ENCODE data around the gene KATNB1. TPM values are rescaled to one million over a fixed set of nuclear protein-coding genes. Genes with fewer than 3 reads are reported as not detected.

KATNB1 gene
- total RNA-seq, 2 experiments from 2014 or later, result 37.4 to 43.5 TPM

DNA sequence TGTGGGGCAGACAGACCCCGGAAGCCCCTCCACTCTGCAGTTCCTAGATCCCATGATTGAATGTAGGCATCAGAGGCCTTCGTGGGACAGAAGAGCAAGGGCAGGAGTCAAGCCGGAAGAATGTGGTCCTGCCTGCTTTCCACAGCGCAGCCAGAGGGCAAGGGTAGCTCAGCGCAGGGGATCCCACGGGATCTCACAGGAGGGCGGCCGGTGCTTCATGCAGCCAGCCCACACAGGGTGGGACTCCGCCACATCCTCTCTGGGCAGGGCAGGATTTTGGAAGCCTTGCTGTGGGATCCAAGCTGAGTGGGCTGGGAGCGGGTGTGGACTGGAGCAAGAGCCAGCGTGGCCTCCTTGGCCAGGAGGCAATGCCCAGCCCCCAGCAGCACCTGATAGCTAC lies 13.0 kb downstream of the KATNB1 start:
- CTCF ChIA-PET (ENCODE audit: unreplicated experiment), result no interaction called here
- intact Hi-C loops (cut with micrococcal nuclease; ENCODE audit: unreplicated experiment), result no loop called here
- no peaks in the 10 kb centered on the region for H3K9me3 ChIP-seq (ENCODE audit: low read length)
- H3K27ac ChIP-seq (ENCODE audit: low read depth, low read length, poor library complexity, severe bottlenecking), result no peak overlapping the region
- no peaks in the 10 kb centered on the region for H4K20me1 ChIP-seq (ENCODE audit: insufficient read depth, low read length)
- POLR2A ChIA-PET, result interaction anchor here (0.5 kb wide), 1 partner anchor 173 kb away, joined by 6 read pairs; no protein-coding TSS in a partner anchor
- H3K36me3 ChIP-seq (ENCODE audit: insufficient read depth, low read length), result no peaks in the 10 kb centered on the region
- TF ChIP-seq EZH2phosphoT487 (IDR thresholded peaks at IDR 0.05; ENCODE audit: borderline replicate concordance, low read depth, low read length), result no peak
- TF ChIP-seq, protein P1, sequence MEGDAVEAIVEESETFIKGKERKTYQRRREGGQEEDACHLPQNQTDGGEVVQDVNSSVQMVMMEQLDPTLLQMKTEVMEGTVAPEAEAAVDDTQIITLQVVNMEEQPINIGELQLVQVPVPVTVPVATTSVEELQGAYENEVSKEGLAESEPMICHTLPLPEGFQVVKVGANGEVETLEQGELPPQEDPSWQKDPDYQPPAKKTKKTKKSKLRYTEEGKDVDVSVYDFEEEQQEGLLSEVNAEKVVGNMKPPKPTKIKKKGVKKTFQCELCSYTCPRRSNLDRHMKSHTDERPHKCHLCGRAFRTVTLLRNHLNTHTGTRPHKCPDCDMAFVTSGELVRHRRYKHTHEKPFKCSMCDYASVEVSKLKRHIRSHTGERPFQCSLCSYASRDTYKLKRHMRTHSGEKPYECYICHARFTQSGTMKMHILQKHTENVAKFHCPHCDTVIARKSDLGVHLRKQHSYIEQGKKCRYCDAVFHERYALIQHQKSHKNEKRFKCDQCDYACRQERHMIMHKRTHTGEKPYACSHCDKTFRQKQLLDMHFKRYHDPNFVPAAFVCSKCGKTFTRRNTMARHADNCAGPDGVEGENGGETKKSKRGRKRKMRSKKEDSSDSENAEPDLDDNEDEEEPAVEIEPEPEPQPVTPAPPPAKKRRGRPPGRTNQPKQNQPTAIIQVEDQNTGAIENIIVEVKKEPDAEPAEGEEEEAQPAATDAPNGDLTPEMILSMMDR (conservative IDR thresholded peaks at IDR 0.05; ENCODE audit: low read length), result no peak
- DNase-seq (ENCODE audit: low spot score), result no peak
- H3K9me2 ChIP-seq (ENCODE audit: insufficient read depth, low read length), result no peaks in the 10 kb centered on the region
- H2AFZ ChIP-seq (ENCODE audit: low read length), result no peak overlapping the region
- no peak overlapping the region for H3K4me2 ChIP-seq (ENCODE audit: low read length)
- no peaks in the 10 kb centered on the region for H3K79me2 ChIP-seq (ENCODE audit: insufficient read depth, low read depth, low read length)
- H3K4me3 ChIP-seq (ENCODE audit: low read depth, low read length, poor library complexity, severe bottlenecking), result no peak overlapping the region
- BruUV-seq (replicated peaks), result no TSS peak
- peaks cover 2% of the 10 kb centered on the region for H3K4me1 ChIP-seq (ENCODE audit: insufficient read depth, low read length, poor library complexity, severe bottlenecking)

DNA sequence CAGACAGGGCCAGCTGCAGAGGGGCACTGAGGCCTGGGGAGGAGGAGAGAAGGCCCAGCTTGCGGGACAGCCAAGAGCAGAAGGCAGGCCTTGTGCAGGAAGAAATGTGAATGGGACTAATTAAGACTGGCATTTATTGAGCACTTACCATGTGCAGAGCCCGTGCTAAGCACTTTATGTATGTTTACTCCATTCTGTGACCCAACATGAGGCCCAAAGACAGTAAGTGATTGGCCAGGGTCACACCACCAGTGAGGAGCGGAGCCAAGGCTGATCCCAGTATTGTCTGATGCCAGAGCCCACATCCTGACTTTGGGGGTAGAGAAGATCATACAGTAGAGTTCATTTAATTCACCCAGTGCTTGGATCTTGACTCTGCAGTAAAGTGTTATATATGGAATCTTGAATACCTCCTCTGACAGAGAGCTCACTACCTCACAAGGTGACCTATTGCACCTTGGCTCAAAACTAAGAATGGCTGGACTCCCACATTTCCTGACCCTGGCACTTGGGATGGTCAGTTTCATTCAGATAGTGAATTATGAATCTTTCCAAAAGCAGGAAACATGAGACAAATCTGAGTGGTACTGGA lies 13.6 kb downstream of the KATNB1 start:
- H3K4me3 ChIP-seq (ENCODE audit: low read depth, low read length, poor library complexity, severe bottlenecking), result no peak overlapping the region
- H3K79me2 ChIP-seq (ENCODE audit: insufficient read depth, low read depth, low read length), result no peaks in the 10 kb centered on the region
- ChIA-PET CTCF (ENCODE audit: unreplicated experiment) (no interaction called here), POLR2A (interaction anchor here (0.5 kb wide), 1 partner anchor 172 kb away, joined by 6 read pairs; no protein-coding TSS in a partner anchor)
- no peaks in the 10 kb centered on the region for H3K9me2 ChIP-seq (ENCODE audit: insufficient read depth, low read length)
- intact Hi-C loops (cut with micrococcal nuclease; ENCODE audit: unreplicated experiment), result no loop called here
- H4K20me1 ChIP-seq (ENCODE audit: insufficient read depth, low read length), result no peaks in the 10 kb centered on the region
- no peaks in the 10 kb centered on the region for H3K36me3 ChIP-seq (ENCODE audit: insufficient read depth, low read length)
- TF ChIP-seq, protein P1 (conservative IDR thresholded peaks at IDR 0.05; ENCODE audit: low read length), result no peak
- TF ChIP-seq EZH2phosphoT487 (IDR thresholded peaks at IDR 0.05; ENCODE audit: borderline replicate concordance, low read depth, low read length), result no peak
- H3K27ac ChIP-seq (ENCODE audit: low read depth, low read length, poor library complexity, severe bottlenecking), result no peak overlapping the region
- H3K4me2 ChIP-seq (ENCODE audit: low read length), result no peak overlapping the region
- DNase-seq (ENCODE audit: low spot score), result no peak
- H3K9me3 ChIP-seq (ENCODE audit: low read length), result no peaks in the 10 kb centered on the region
- no peak overlapping the region for H2AFZ ChIP-seq (ENCODE audit: low read length)
- BruUV-seq (replicated peaks), result no TSS peak
- no peaks in the 10 kb centered on the region for H3K4me1 ChIP-seq (ENCODE audit: insufficient read depth, low read length, poor library complexity, severe bottlenecking)

DNA sequence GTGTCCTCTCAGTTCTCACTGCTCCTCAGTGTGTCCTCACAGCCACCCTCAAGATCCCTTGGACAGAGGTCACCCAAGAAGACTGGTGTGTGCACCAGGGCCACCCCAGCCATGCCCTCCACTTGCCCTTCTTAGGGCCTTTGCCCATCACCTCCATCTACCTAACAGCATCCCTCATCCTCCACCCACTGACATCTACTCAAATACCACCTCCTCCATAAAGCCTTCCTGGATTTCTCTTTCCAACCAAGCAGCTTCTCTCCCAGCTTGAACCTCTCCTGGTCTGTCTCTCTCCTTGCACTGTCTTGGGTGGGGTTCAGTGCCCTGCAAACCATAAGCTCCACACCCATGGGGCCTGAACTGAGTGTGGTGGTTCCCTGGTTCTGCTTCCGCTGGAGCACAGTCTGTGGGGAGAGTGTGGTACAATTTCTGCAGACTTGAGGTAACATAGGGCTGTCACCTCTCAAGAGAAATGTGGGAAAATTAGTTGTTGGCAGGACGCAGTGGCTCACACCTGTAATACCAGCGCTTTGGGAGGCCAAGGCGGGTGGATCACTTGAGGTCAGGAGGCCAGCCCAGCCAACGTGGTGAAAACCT lies 14.4 kb downstream of the KATNB1 start:
- Histone ChIP-seq H3K79me2 (ENCODE audit: insufficient read depth, low read depth, low read length) (no peaks in the 10 kb centered on the region), H3K9me3 (ENCODE audit: low read length) (no peaks in the 10 kb centered on the region), H3K4me2 (ENCODE audit: low read length) (no peak overlapping the region), H3K36me3 (ENCODE audit: insufficient read depth, low read length) (peaks cover 2% of the 10 kb centered on the region; the same call in 1 of the 2 replicates), H3K27ac (ENCODE audit: low read depth, low read length, poor library complexity, severe bottlenecking) (no peak overlapping the region), H3K4me3 (ENCODE audit: low read depth, low read length, poor library complexity, severe bottlenecking) (no peak overlapping the region), H2AFZ (ENCODE audit: low read length) (no peak overlapping the region), H3K4me1 (ENCODE audit: insufficient read depth, low read length, poor library complexity, severe bottlenecking) (no peaks in the 10 kb centered on the region), H3K9me2 (ENCODE audit: insufficient read depth, low read length) (no peaks in the 10 kb centered on the region), H4K20me1 (ENCODE audit: insufficient read depth, low read length) (no peaks in the 10 kb centered on the region)
- no peak for TF ChIP-seq EZH2phosphoT487 (IDR thresholded peaks at IDR 0.05; ENCODE audit: borderline replicate concordance, low read depth, low read length)
- TF ChIP-seq, protein P1 (conservative IDR thresholded peaks at IDR 0.05; ENCODE audit: low read length), result no peak
- intact Hi-C loops (cut with micrococcal nuclease; ENCODE audit: unreplicated experiment), result no loop called here
- ChIA-PET POLR2A (no interaction called here), CTCF (ENCODE audit: unreplicated experiment) (no interaction called here)
- no TSS peak for BruUV-seq (replicated peaks)
- DNase-seq (ENCODE audit: low spot score), result no peak

All from OCI-LY7 (cell line).